HG03571 (cell line): Measurements from ENCODE around the gene CAMTA1.
"Not testable (repeated sequence)": the region's sequence is repeated elsewhere in the genome, so short reads cannot be mapped to it uniquely, and the experiment has no call there.

Experiments used
- ATAC-seq: cut with Tn5 transposase; IDR thresholded peaks from one replicate; pipeline ENCODE4 v1.9.1; 2021; ENCODE audit not compliant: unreplicated experiment

CAMTA1 gene

GRCh38 chr1:7373876-7374562 lies 588.8 kb downstream of the CAMTA1 start:
- ATAC-seq: no peak

DNA sequence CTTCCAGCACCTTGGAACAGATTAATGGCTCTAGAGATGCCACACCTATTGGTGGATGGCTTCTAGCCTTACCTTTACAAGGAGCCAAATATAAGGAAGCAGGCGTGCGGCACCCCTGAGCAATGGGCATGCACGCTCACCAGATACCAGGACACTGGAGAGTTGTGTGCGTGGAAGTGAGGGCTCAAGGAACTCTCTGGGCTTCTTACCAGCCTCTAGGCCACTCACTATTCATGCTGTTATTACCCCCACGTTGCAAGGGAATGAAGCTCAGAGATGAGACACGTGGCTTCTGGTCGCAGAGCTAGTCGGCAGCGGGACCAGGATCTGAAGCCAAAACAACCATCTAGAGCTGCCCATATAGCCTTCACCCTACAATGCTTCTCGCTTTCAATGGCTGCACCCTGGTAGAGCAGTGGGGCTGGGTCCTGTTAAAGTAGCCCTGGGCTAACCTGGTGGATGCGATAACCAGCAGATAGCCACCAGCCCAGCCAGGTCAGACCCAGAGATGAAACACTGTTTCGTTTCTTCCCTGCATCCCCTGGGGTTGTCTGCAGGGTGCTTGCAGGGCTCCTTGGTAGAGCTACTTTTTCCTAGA lies 589.4 kb downstream of the CAMTA1 start:
- no peak for ATAC-seq

DNA sequence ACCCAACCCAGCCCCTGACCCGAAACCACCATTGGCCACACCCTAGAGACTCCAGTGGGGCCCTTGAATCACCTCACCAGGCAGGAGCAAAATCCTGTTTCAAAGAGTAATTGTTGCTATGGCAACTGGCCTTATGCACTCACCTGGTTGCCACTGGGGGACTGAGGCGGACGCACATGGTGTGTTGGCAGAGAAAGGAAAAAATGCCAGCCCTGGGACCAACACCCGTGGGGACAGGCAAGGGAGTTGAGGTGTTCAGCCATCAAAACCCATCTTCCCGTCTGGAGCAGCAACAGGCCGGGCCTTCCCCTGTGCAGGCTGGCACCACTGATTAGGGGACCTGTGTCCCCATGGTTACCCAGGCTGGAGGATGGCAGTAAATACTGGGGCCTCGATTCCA lies 590.1 kb downstream of the CAMTA1 start:
- ATAC-seq: no peak

- ATAC-seq: no peak
These were observed 590.8 kb downstream of the CAMTA1 start for GRCh38 chr1:7375781-7376660.

- ATAC-seq: no peak
These were observed 591.4 kb downstream of the CAMTA1 start for GRCh38 chr1:7376676-7377075.

DNA sequence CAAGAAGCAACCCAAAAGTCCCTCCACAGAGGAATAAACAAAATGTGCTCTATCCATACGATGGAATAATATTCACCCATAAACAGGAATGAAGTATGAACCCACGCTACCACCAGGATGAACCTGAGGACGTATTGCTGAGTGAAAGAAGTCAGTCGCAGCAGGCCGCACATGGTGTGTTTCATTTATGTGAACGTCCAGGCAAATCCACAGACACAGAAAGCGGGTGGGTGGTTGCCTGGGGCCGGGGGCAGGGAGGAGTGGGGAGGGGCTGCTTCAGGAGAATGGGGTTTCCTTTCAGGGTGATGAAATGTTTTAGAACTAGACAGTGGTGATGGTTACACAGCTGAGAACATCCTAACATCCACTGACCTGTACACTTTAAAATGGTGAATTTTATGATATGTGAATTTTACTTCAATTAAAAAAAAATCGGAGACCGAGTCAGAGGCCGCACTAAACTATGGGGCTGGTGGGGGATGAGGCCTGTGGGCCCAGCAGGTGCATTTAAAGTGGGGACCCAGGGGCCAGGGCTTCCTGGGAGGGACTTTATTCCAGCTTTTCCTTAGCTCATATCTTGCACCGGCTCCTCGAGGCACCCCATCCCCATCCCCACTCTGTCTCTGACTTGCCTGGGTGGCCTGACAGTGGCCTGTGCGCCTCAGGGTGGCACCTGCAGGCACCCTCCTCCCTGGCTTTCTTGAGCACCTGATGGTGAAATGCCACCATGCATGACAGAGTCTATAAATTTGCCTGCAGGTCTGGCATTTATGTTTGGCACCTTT lies 593.3 kb downstream of the CAMTA1 start:
- ATAC-seq: no peak

GRCh38 chr1:7379441-7379971 lies 594.3 kb downstream of the CAMTA1 start:
- ATAC-seq: no peak

DNA sequence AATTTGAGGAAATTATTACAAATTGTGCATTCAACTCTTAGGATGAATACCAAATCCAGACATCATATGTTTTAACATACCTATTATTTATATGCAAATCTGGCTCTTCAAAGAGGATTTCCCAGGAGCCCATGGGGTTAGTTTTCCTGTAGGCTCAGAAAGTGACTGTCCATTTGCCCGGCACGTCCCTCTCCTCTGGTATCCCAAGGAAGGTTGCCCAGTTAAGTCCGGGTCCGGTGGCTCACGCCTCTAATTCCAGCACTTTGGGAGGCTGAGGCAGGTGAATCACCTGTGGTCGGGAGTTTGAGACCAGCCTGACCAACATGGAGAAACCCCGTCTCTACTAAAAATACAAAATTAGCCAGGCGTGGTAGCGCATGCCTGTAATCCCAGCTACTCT lies 594.8 kb downstream of the CAMTA1 start:
- not testable (repeated sequence) for ATAC-seq

DNA sequence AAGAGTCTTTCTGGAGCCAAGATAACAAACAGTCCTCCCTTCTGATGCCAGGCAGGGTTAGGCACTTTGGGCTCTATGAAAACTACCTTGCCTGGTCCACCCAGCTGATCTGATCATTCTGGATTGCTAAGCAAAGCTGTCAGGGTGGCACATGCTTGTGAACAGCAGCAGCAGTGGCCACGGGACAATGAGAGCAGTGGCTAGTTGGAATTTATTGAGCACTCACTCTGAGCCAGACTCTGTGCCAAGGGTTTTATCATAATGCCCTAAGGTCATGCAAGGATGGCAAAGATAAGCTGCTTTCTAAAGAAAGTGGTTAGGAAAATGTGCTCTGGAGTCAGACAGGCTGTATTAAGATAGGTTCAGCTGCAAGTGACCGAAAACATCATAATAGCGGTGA lies 595.5 kb downstream of the CAMTA1 start:
- no peak for ATAC-seq

GRCh38 chr1:7381729-7382128 lies 596.5 kb downstream of the CAMTA1 start:
- not testable (repeated sequence) for ATAC-seq

DNA sequence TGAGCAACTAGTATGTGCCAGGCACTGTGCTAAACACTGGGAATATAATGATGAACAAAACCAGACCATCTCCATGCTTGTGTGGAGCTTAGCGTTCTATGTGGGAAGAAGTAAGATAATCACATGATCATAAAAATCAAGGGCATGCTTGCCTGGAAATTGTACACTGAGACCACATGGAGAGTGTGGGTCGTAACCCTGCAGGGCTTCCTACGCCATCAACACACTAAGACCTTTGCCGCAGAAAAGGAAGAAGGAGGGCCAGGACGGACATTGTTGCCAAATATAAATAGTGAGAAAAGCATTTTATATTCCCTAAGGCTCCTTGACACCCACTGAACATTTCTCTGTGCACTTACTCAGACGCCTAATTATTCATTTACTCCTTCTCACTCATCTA lies 597.7 kb downstream of the CAMTA1 start:
- no peak for ATAC-seq

GRCh38 chr1:7383671-7384520 lies 598.6 kb downstream of the CAMTA1 start:
- no peak for ATAC-seq

- no peak for ATAC-seq
These were observed 599.4 kb downstream of the CAMTA1 start for GRCh38 chr1:7384679-7385078.

DNA sequence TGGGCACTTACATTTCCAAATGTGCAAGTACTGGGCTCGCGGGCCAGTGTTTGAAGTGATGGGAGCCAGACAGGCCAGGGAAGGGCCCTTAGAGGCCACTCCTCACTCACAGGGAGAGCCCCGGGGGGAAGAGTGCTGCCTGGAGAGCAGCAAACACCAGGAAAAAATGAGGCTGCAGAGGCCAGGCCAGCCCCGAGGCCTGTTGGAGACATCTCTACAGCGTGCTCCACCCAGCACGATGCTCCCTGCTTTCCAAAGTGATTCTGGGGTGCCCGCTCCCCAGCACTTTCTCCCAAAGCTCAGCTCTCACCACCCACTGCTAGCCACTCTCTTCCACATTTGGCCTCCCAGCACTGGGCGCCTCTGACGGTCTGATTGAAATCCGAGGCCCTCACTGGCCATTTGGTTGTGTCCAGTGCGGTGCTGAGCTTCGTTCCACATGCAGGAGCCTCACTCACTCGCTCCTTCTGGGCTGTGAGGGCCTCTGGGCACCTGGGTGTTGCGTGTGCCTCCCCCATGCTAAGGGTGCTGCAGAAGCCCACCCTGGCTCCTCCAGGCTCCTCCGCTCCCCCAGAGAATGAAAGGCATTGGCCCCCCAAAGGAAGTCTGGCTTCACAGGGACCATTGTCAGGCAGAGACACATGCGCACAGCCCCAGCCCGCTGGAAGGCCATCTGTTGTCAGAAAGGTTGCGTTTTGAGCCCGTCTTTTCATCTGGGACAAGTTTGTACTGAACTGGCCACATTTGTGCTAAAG lies 600.4 kb downstream of the CAMTA1 start:
- no peak for ATAC-seq

GRCh38 chr1:7386226-7387052 lies 601.2 kb downstream of the CAMTA1 start:
- no peak for ATAC-seq

GRCh38 chr1:7387053-7387927 lies 602.0 kb downstream of the CAMTA1 start:
- ATAC-seq: no peak

- ATAC-seq: no peak
These were observed 602.9 kb downstream of the CAMTA1 start for GRCh38 chr1:7388141-7388487.
